AG04449 (cell line): ENCODE results near the gene ABLIM1.

Experiments used
- CTCF ChIA-PET: fragments of 350-600 bp; formaldehyde crosslinking; extraction: SDS; loops from one replicate; lab custom pipeline; 2021; ENCODE audit warnings: antibody characterized with exemption; lab: Yijun Ruan, JAX
- POLR2A ChIA-PET: fragments of 400-600, 350-600 bp; formaldehyde crosslinking; extraction: SDS; loops from one replicate; lab custom pipeline; 2020; ENCODE audit warnings: antibody characterized with exemption, inconsistent platforms; lab: Yijun Ruan, JAX
- DNase-seq: peaks from one replicate; pipeline ENCODE4 v3.0.0-alpha.2; 2010; ENCODE audit warnings: low read depth, low spot score
- H3K4me3 ChIP-seq: 2 replicates; pipeline ENCODE4 v1.5.1; 2011; ENCODE audit warnings: low read depth, mild to moderate bottlenecking, control low read depth, low read length
- TF ChIP-seq, protein P1 (sequence below): IDR thresholded peaks from one replicate; pipeline ENCODE4 v1.5.1; 2011; ENCODE audit warnings: mild to moderate bottlenecking, moderate library complexity, low read length, control low read depth, inconsistent platforms; ENCODE audit not compliant: insufficient read depth; ENCODE audit errors: missing control alignments

Gene ABLIM1

DNA sequence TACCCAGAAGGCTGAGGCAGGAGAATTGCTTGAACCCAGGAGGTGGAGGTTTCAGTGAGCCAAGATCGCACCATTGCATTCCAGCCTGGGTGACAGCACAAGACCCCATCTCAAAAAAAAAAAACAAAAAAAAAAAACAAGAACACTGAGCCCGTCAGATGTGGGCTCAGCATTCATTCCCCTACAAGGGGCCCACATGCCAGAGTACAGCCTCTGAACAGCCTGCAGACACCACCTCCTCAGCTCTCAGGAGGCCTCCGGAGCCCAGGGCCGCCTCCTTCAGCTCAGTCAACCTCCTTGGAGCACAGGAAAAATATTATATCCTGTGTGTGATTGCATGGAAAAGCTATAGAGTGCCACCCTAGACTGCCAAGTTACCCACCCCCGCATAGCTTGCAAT lies 112.3 kb downstream of the ABLIM1 start:
- ChIA-PET POLR2A (no interaction called here), CTCF (interaction anchor here (0.9 to 6.2 kb wide), 8 partner anchors 44 to 276 kb away, joined by 3 to 59 read pairs (median 4); partner anchors contain the start of gene FHIP2A)
- TF ChIP-seq, protein P1, sequence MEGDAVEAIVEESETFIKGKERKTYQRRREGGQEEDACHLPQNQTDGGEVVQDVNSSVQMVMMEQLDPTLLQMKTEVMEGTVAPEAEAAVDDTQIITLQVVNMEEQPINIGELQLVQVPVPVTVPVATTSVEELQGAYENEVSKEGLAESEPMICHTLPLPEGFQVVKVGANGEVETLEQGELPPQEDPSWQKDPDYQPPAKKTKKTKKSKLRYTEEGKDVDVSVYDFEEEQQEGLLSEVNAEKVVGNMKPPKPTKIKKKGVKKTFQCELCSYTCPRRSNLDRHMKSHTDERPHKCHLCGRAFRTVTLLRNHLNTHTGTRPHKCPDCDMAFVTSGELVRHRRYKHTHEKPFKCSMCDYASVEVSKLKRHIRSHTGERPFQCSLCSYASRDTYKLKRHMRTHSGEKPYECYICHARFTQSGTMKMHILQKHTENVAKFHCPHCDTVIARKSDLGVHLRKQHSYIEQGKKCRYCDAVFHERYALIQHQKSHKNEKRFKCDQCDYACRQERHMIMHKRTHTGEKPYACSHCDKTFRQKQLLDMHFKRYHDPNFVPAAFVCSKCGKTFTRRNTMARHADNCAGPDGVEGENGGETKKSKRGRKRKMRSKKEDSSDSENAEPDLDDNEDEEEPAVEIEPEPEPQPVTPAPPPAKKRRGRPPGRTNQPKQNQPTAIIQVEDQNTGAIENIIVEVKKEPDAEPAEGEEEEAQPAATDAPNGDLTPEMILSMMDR: no peak

DNA sequence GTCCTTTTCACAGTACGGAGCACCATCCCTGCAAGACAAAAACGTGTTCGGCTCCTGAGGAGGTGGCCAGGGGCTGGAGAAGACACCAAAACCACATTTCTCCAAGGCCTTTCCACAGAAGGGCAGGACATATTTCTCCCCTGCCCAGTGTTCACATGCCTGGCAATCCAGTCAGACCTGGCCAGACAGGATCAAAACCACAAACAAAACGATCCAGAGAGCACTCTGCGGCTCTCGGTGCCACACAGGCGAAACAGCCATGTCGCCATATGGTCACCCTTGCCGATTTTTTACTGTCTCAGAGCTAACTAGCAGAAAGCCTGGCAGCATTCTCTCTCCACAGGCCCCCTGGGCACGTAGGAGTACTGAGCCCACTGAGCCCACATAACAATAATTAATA lies 113.0 kb downstream of the ABLIM1 start:
- CTCF ChIA-PET: interaction anchor here (0.9 to 6.2 kb wide), 6 partner anchors 70 to 276 kb away, joined by 3 to 59 read pairs (median 6); partner anchors contain the start of gene FHIP2A
- TF ChIP-seq, protein P1: no peak
- no peak for DNase-seq
- POLR2A ChIA-PET: no interaction called here
- no peak overlapping the region for H3K4me3 ChIP-seq

More for the DNA sequence above, 112.3 kb downstream of the ABLIM1 start:
- H3K4me3 ChIP-seq: no peak overlapping the region
- DNase-seq: no peak

DNA sequence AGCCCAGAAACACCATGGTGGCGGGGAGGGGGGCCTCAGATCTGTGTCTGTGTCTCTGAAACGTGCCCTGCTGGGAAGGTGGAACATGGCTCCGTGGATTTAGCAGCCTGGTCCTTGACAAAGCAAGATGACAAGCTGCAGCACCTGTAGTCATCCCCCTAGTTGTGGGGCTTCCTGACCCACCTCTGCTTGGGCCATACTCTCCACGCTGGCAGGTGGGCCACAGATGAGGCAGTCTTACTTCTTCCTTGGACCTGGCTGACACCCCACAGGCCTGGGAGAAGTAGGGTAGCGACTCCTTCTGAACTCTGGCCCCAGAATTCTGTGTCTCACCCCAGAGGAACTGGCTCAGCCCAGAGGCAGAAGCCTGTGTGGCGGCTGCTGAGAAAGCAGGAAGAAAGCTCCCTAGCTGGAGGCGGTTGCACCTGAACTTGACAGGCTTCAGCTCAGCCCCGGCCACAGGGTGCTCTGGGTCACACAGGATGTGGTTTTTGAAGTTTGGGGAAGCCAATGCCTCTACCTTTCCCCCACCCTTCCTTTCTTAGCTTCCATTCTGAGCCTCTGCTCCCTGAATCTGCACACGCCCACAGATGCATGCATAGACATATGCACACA lies 113.9 kb downstream of the ABLIM1 start:
- POLR2A ChIA-PET: no interaction called here
- TF ChIP-seq, protein P1: no peak
- H3K4me3 ChIP-seq: no peak overlapping the region
- DNase-seq: no peak
- CTCF ChIA-PET: interaction anchor here (0.9 to 3.2 kb wide), 4 partner anchors 7 to 245 kb away, joined by 3 to 25 read pairs (median 10); no protein-coding TSS in a partner anchor

DNA sequence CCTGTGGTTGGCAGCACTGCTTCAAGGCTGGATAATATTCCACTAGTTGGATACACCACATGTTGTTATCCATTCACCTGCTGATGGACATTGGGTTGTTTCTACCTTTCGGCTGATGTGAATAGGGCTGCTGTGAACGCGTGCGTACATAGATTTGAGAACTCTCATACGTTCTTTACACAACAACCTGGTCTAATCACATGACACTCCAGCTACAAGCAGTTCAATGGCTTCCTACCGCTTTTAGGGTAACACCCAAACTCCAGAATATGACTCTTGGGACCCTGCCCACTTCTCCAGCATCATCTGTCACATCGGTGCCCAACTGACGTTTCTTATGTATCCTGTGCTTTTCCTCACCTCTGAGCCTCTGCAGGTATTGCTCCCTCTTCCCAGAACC lies 114.6 kb downstream of the ABLIM1 start:
- ChIA-PET POLR2A (no interaction called here), CTCF (interaction anchor here (3.2 kb wide), 1 partner anchor 8 kb away, joined by 25 read pairs; no protein-coding TSS in a partner anchor)
- TF ChIP-seq, protein P1: no peak
- H3K4me3 ChIP-seq: no peak overlapping the region
- no peak for DNase-seq

DNA sequence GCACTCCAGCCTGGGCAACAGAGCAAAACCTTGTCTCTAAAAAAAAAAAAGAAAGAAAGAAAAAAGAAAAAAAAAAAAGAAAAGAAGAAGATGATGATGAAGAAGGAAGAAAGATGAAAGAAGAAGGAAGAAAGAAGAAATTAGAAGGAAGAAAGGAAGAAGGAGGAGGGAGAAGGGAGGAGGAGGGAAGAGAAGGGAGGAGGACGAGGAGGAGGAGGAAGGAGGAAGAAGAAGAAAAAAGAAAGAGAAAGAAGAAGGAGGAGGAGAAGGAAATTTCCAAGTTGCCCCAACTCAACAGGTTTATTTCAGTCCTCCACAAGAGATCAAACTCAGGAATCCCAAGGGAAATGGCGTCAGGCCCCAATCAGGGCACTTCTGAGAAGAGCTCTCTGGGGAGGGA lies 115.7 kb downstream of the ABLIM1 start:
- H3K4me3 ChIP-seq: no peak overlapping the region
- POLR2A ChIA-PET: no interaction called here
- TF ChIP-seq, protein P1: no peak
- CTCF ChIA-PET: interaction anchor here (0.9 to 3.2 kb wide), 4 partner anchors 9 to 280 kb away, joined by 5 to 25 read pairs (median 6); partner anchors contain the start of gene FHIP2A
- DNase-seq: no peak

DNA sequence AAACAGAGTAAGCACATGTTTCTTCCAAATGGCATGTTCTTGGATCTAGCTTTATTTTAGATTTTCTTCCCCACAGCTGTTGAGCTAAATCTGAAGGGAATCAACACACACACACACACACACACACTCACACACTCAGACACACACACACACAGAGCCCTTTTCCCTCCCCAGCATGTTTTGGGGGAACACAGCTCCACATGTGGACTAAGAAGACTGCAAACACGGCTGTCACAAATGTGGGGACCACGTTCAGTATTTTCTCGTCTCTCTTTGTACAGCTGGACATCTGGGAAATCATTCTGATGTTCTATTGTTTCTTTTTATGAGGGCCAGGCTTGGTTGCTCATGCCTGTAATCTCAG lies 116.3 kb downstream of the ABLIM1 start:
- ChIA-PET POLR2A (interaction anchor here (1.0 kb wide), 1 partner anchor 9 kb away, joined by 3 read pairs; no protein-coding TSS in a partner anchor), CTCF (interaction anchor here (0.8 to 3.2 kb wide), 6 partner anchors 10 to 280 kb away, joined by 3 to 25 read pairs (median 6); partner anchors contain the start of gene FHIP2A)
- DNase-seq: no peak
- no peak overlapping the region for H3K4me3 ChIP-seq
- TF ChIP-seq, protein P1: no peak
